HG02642 (cell line): Measurements from ENCODE around the gene LHX4.

Experiments
- ATAC-seq: cut with Tn5 transposase; IDR thresholded peaks from one replicate; pipeline ENCODE4 v1.9.1; 2021; ENCODE audit warnings: mild to moderate bottlenecking; ENCODE audit not compliant: unreplicated experiment, poor library complexity

The LHX4 gene

DNA sequence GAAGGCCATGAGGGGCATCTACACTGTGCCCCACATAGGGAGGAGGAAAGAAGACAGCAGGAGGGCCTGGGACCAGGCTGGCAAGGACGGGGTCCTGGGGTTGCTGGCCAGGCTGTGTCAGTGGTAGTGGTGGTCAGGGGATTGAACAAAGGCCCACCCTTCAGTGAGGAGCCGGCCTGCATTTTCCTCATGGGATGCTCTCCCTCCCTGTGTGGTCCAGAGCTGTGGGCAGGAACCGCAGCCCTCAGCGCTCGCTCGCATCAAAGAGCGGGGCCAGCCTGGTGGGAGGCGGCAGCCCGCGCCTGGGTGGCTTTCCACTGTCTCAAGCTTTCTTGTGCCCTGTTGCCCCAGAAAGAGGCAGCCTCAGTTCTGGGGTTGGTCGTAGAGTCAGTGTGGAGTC is 24.8 kb downstream of the LHX4 start:
- no peak for ATAC-seq

DNA sequence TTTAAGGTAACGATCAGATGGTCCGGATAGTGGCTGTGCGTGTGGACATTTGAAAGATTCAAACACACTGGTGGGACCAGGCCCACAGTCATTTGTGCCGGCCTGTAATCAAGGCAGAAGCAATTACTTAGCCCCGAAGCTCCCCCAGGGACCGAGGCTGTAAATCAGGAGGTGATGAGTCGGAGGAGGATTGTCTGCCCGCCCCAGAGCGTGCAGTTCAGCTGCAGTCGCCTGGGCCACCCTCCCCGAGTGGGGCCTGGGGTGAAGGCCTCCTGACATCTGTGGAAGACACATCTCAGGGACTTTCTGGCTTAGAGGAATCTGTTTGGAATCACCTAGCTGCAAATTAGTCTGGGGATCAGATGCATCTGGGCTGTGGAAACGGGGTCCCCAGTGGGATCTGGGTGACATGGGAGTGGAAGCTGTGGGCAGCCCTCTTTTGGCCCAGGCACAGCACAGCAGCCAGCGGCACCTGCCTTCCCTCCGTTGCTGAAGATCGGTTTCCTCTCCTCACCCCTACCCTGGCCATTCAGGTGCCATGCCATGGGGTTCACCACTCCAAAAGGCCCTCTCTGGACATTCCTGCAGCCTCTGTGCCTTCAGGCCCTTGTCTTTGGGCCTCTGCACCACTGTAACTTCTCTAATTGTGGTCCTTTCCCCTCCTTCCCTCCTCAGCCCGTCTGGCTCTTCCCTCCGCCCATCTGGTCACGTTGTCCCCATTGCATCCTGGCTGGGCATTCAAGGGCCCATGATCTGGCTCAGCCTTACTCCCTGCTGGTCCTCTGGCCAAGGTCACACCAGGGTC is 25.7 kb downstream of the LHX4 start:
- ATAC-seq = no peak

DNA sequence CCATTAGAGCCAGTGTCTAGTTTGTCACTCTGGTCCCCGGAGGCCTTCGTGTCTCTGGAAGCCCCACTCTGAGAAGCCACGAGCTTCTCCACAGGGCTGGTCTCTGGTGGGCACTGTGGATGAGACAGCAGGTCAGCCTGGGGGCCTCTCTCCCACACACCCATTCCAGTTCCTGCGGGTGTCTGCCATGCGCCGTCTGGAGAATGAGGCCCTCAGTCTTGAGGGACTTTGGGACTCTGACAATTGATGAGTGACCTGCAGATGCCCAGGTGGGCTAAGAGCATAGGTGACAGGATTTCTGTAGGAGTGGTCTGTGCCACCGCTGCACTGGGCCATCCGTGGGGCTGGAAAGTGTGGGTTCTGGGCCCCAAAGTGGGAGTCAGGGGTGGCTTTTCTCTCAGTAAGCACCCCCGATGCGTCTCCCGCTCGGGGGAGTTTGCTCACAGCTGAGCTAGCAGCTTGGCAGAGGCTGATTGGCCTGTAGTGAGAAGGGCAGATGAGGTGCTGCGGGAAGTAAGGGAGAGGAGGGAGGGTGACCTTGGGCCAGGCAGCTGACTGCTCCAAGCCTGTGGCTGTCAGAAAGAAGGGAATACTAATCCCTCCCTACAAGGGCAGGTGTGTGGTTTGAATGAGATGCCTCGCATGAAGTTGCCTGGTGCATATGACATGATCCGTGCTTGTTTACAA is 26.4 kb downstream of the LHX4 start:
- ATAC-seq = no peak

DNA sequence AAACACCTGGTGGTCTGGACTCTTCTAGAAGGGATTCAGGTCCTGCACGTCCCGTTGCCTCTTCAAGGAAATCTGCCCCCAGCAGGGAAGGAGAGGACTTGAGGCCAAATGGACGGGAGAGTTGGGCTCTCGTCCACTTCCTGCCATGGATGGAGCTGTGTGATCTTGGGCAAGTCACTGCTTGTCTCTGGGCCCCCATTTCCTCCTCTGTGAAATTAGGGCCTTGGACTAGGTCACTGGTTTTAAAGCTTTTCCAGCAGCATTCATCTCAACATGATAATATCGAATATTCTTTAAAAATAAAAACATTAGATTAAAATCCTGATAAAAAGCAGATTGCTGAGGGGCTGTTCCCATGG is 26.9 kb downstream of the LHX4 start:
- ATAC-seq = no peak

- ATAC-seq = no peak
These were observed 27.4 kb downstream of the LHX4 start for GRCh38 chr1:180257486-180257885.

DNA sequence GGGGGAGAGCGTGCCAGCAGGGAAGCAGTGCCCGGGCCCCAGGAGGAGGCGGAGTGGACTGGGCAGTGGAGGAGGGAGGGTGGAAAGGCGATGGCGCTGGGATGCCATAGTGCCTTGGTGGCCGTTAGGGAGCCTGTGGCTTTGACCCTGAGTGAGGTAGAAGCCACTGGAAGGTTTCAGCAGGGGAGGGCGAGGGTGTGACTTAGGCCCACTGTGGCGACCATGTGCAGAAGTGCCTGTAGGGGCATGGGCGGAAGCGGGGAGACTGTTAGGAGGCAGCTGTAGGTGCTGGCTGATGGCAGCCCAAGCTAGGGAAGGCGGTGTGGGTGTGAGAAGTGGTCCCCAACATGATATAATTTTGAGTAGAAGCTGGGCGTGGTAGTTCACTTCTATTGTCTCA is 28.2 kb downstream of the LHX4 start:
- ATAC-seq = no peak

- no peak for ATAC-seq
These were observed 28.9 kb downstream of the LHX4 start for GRCh38 chr1:180258935-180259334.

DNA sequence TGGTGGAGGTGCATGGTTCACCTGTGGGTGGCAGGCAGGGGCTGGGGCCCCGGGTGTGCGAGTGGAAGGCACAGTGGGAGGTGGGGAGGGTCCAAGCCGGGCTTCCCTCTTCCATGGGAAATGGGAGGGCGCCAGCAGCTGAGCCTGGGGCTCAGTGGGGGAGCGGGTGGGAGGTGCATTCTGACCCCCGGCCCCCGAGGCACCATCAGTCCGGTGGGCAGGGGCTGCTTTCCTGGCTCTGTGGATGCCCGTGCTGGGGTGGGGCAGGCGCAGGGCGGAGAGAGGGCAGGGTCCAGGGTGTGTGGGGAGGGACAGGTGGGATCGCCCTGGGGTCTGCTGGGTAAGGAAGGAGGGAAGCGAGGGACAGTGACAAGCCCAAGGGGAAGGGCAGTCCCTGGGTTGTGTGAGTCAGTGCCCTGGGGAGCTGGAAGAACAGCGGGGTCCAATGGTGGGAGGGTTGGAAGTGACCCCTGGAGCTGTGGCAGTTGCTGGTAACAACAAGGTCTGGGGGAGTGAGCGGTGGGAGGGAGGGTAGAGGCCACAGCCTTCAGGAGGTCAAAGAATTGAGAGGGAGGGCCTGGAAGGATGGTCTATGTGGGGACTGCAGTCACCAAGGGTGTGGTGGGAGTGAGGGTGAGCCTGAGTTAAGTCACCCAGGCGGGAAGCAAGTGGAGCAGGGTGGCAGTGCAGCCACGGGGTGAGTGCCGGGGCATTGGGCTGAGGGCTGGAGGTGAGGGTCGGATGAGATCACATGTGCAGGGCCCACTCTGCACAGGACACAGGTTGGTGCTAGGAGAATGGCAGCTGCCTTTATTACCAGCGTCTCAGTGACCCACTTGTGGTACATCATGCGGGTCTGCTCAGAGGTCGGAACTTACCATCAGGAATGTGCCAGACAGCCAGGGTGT is 29.6 kb downstream of the LHX4 start:
- no peak for ATAC-seq

- ATAC-seq = no peak
These were observed 30.5 kb downstream of the LHX4 start for GRCh38 chr1:180260541-180260940.

DNA sequence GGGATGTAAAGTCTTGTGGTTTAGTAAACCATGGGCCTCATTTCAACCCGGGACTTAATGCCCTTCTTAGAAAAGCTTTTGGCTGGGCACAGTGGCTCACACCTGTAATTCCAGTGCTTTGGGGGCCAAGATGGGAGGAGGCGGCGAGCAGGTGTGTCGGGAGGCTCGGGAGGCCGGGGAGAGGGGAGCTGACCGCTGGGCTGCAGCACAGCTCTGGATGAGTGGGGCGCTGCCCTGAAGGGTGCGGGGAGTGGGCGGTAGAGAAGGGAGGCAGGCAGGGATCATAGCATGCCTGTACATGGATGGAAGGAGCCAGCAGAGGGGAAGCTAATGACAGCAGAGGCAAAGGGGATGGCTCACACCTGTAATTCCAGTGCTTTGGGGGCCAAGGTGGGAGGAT is 31.0 kb downstream of the LHX4 start:
- ATAC-seq = no peak

- no peak for ATAC-seq
These were observed 31.6 kb downstream of the LHX4 start for GRCh38 chr1:180261524-180262155.

- ATAC-seq = no peak
These were observed 32.8 kb downstream of the LHX4 start for GRCh38 chr1:180262628-180263488.

GRCh38 chr1:180264595-180264994 is 34.5 kb downstream of the LHX4 start:
- ATAC-seq = no peak

- ATAC-seq = no peak
These were observed 35.1 kb downstream of the LHX4 start for GRCh38 chr1:180265201-180265600.

DNA sequence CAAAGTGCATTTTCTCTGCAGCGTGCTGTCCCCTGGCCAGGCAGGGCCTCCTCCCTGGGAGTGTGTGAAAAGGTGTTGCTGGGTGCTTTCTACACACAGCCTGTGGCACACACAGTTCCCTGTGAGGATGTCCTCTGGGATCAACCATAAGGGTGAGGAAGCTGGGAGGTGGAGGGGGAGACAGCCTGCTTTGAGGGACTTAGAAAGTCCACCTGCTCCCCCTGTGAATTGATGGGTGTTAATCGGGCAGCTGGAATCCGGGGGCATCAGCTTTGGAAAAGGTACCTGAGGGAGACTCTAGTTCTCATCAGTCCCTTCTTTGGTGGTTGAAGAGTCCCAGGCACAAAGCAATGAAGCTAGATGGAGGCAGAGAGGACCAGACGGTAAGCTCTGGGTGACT is 35.8 kb downstream of the LHX4 start:
- ATAC-seq = no peak

- no peak for ATAC-seq
These were observed 36.5 kb downstream of the LHX4 start for GRCh38 chr1:180266275-180267210.

DNA sequence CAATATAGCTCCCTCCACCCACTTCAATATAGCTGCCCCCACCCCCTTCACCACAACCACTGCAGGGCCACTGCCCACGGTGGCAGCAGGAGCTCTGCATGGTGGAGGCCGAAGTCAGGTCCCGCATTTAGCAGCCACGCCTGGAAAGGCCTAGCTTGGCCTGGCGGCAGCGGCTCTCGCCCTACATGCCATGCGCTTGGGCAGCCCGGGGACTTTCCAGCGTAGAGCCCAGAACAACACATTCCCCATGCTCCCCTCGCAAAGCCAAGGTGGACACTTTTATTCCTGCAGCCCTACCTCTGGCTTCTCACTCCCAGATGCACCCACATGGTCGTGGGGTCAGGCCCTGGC is 37.1 kb downstream of the LHX4 start:
- ATAC-seq = no peak

- no peak for ATAC-seq
These were observed 37.9 kb downstream of the LHX4 start for GRCh38 chr1:180267761-180268555.
